Panc1 (cell line): ENCODE measurements around the gene ZFYVE28. TPM values are rescaled to one million over a fixed set of nuclear protein-coding genes. Genes with fewer than 3 reads are reported as not detected.

Experiments used
- ATAC-seq: fragments of 200-7000 bp; cut with Tn5 transposase; 2 replicates; pipeline ENCODE4 v1.9.1; 2020; ENCODE audit warnings: mild to moderate bottlenecking, moderate library complexity
- BruUV-seq: library from RNA; stranded (reverse); fragments of 400-500 nt; replicated peaks from 2 replicates; lab custom pipeline; 2021; lab: Mats Ljungman, UMichigan
- CTCF ChIA-PET: fragments of 300-600 bp; sonication (Branson Sonifier 250); formaldehyde crosslinking; loops from one replicate; lab custom pipeline; 2022; ENCODE audit warnings: antibody characterized with exemption; lab: Charles Lee
- POLR2A ChIA-PET: fragments of 300-600 bp; sonication (Branson Sonifier 250); formaldehyde crosslinking; loops from one replicate; lab custom pipeline; 2022; ENCODE audit warnings: antibody characterized with exemption; lab: Charles Lee
- DNase-seq: peaks from one replicate; pipeline ENCODE4 v3.0.0-alpha.2; 2010; ENCODE audit warnings: low read depth, low spot score
- H3K27ac ChIP-seq: 2 replicates; pipeline ENCODE4 v1.5.1; 2011; ENCODE audit warnings: mild to moderate bottlenecking, low read length, inconsistent platforms
- H3K27me3 ChIP-seq: fragments of 200-500 bp; sonication (Bioruptor generic); 2 replicates; pipeline ENCODE4 v1.6.0; 2014; ENCODE audit warnings: low read length, inconsistent platforms; ENCODE audit not compliant: control insufficient read depth, insufficient read depth
- H3K36me3 ChIP-seq: fragments of 200-500 bp; sonication (Bioruptor generic); 2 replicates; pipeline ENCODE4 v1.5.1; 2014; ENCODE audit warnings: inconsistent platforms, mild to moderate bottlenecking, low read length, moderate library complexity; ENCODE audit not compliant: control insufficient read depth, insufficient read depth
- H3K4me1 ChIP-seq: 2 replicates; pipeline ENCODE4 v1.5.1; 2011; ENCODE audit warnings: inconsistent platforms, mild to moderate bottlenecking, low read length, moderate library complexity; ENCODE audit not compliant: control insufficient read depth, insufficient read depth
- H3K4me3 ChIP-seq, 2 experiments: 2 replicates each; pipeline ENCODE4 v1.5.1; 2011 to 2012; ENCODE audit warnings: low read depth in 2 of 2, low read length in 2 of 2, mild to moderate bottlenecking in 2 of 2, inconsistent platforms in 1 of 2, moderate library complexity in 1 of 2
- H3K9me3 ChIP-seq: fragments of 200-500 bp; sonication (Bioruptor generic); 2 replicates; pipeline ENCODE4 v1.5.1; 2014; ENCODE audit warnings: low read depth, mild to moderate bottlenecking, inconsistent platforms, low read length, moderate library complexity; ENCODE audit not compliant: control insufficient read depth, insufficient read depth
- CTCF ChIP-seq: fragments of 450-650 bp; IDR thresholded peaks from 2 replicates; pipeline ENCODE4 v1.5.1; 2017; ENCODE audit warnings: mild to moderate bottlenecking
- POLR2AphosphoS5 ChIP-seq: IDR thresholded peaks from 2 replicates; pipeline ENCODE4 v1.6.1; 2012; ENCODE audit warnings: mild to moderate bottlenecking, low read depth, low read length, moderate library complexity
- REST ChIP-seq, 2 experiments: IDR thresholded peaks; 2 replicates each; pipeline ENCODE4 v1.6.1; 2011 to 2012; ENCODE audit warnings: low read depth in 2 of 2, control low read depth in 1 of 2, low read length in 1 of 2, mild to moderate bottlenecking in 1 of 2, moderate library complexity in 1 of 2; ENCODE audit not compliant: insufficient read depth in 1 of 2
- SIN3A ChIP-seq: IDR thresholded peaks from 2 replicates; pipeline ENCODE4 v1.6.1; 2012; ENCODE audit warnings: low read depth, mild to moderate bottlenecking, low read length, moderate library complexity, borderline replicate concordance; ENCODE audit not compliant: insufficient read depth
- TCF7L2 ChIP-seq: IDR thresholded peaks from 2 replicates; pipeline ENCODE4 v1.6.1; 2011; ENCODE audit warnings: mild to moderate bottlenecking, low read depth, low read length, inconsistent platforms
- in situ Hi-C: cut with HindIII; loops from 2 replicates; pipeline ENCODE4 v1.10.0; 2016; ENCODE audit warnings: low sequenced_read_pairs, low pct_unique_long_range_greater_than_20kb
- intact Hi-C: fragments of 100-400 bp; cut with micrococcal nuclease; formaldehyde crosslinking; loops from one replicate; pipeline ENCODE4 v1.10.0; 2022; ENCODE audit not compliant: unreplicated experiment
- total RNA-seq: library from RNA; stranded (reverse); gene quantifications from one replicate; pipeline ENCODE4 v1.2.1, GENCODE V29; 2021; ENCODE audit not compliant: unreplicated experiment

Gene ZFYVE28
- total RNA-seq, 1 experiment from 2014 or later, result 11.9 TPM

- DNase-seq (no peak), ATAC-seq (no peak)
- no peaks in the 10 kb centered on the region for H3K9me3 ChIP-seq
- BruUV-seq, result no TSS peak
- no peaks in the 10 kb centered on the region for H3K4me1 ChIP-seq
- H3K27ac ChIP-seq, result no peak overlapping the region
- H3K4me3 ChIP-seq, result no peak overlapping the region
- no peaks in the 10 kb centered on the region for H3K36me3 ChIP-seq
- in situ Hi-C loops (no loop called here), intact Hi-C loops (no loop called here)
- POLR2A ChIA-PET, result no interaction called here
- CTCF ChIA-PET, result no interaction called here
- TF ChIP-seq TCF7L2 (no peak), SIN3A (no peak), POLR2AphosphoS5 (no peak), CTCF (no peak), REST (IDR thresholded peaks at IDR 0.05; ENCODE audit: insufficient read depth in 1 of 2, low read depth in 2 of 2, low read length in 1 of 2) (no peak)
- H3K27me3 ChIP-seq, result no peaks in the 10 kb centered on the region
These were observed 29.8 kb downstream of the ZFYVE28 start for GRCh38 chr4:2388429-2389182.

GRCh38 chr4:2387829-2388228 lies 30.6 kb downstream of the ZFYVE28 start:
- H3K9me3 ChIP-seq, result no peaks in the 10 kb centered on the region
- H3K27ac ChIP-seq, result no peak overlapping the region
- ChIA-PET POLR2A (no interaction called here), CTCF (no interaction called here)
- in situ Hi-C loops (no loop called here), intact Hi-C loops (no loop called here)
- no peak overlapping the region for H3K4me3 ChIP-seq
- TF ChIP-seq REST (IDR thresholded peaks at IDR 0.05; ENCODE audit: insufficient read depth in 1 of 2, low read depth in 2 of 2, low read length in 1 of 2) (no peak), CTCF (no peak), SIN3A (no peak), POLR2AphosphoS5 (no peak), TCF7L2 (no peak)
- H3K4me1 ChIP-seq, result no peaks in the 10 kb centered on the region
- no peaks in the 10 kb centered on the region for H3K36me3 ChIP-seq
- no peaks in the 10 kb centered on the region for H3K27me3 ChIP-seq
- ATAC-seq (no peak), DNase-seq (no peak)
- no TSS peak for BruUV-seq
